Measurements from ENCODE around the gene IFI16. TPM values are rescaled to one million over a fixed set of nuclear protein-coding genes. Genes with fewer than 3 reads are reported as not detected.

IFI16 gene
- 21.4 TPM for polyA plus RNA-seq (2013, experiment 1 of 4)
- polyA plus RNA-seq (2013, experiment 2 of 4), result 18.4 TPM
- polyA plus RNA-seq (2013, experiment 3 of 4), result 13.6 TPM
- 11.6 TPM for polyA plus RNA-seq (2013, experiment 4 of 4)

- Histone ChIP-seq H3K4me1 (ENCODE audit: control insufficient read depth, insufficient read depth, low read length) (peaks cover 17% of the 10 kb centered on the region), H3K27ac (ENCODE audit: insufficient read depth, low read depth, low read length, poor library complexity, severe bottlenecking) (no peak within 1 kb of the TSS), H3K4me3 (ENCODE audit: insufficient read depth, low read depth, low read length) (no peak within 1 kb of the TSS), H3K9me3 (ENCODE audit: control insufficient read depth, low read length) (no peaks in the 10 kb centered on the region), H3K27me3 (ENCODE audit: control insufficient read depth, insufficient read depth, low read length, poor library complexity, severe bottlenecking) (no peaks in the 10 kb centered on the region), H3K36me3 (ENCODE audit: control insufficient read depth, insufficient read depth, low read length) (no peaks in the 10 kb centered on the region)
- WGBS, 2 experiments, result 80 to 83% methylated on average over 5 of the region's 5 CpGs
Measured at GRCh38 chr1:159009704-159010361, at the start of gene IFI16. Gene IFI16 (plus strand): TSS chr1:159009907. CDS start chr1:159014681, 4,774 bp downstream.

DNA sequence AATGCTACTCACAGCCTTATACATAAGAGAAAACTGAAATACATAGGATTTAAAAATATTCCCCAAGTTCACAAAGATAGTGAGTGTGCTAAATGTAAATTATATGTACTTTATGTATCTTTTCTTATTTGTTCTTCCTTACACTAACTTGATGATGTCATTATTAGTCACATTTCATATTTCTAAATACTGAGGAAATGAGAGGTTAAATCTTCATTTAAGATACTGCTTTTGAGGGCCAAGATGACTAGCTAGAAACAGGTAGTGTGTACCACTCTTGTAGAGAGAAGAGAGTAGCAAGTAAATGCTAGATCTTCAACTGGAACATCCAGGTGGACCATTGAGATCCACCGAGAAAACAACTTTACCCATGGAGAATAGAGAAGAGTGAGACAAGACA lies 48.5 kb upstream of the IFI16 start:
- H3K27me3 ChIP-seq (ENCODE audit: control insufficient read depth, insufficient read depth, low read length, poor library complexity, severe bottlenecking), result no peaks in the 10 kb centered on the region
- H3K27ac ChIP-seq (ENCODE audit: insufficient read depth, low read depth, low read length, poor library complexity, severe bottlenecking), result no peak overlapping the region
- WGBS, 2 experiments, result 96 to 97% methylated on average over 1 of the region's 1 CpG
- H3K4me1 ChIP-seq (ENCODE audit: control insufficient read depth, insufficient read depth, low read length), result no peaks in the 10 kb centered on the region
- no peak overlapping the region for H3K4me3 ChIP-seq (ENCODE audit: insufficient read depth, low read depth, low read length)
- no peaks in the 10 kb centered on the region for H3K36me3 ChIP-seq (ENCODE audit: control insufficient read depth, insufficient read depth, low read length)
- H3K9me3 ChIP-seq (ENCODE audit: control insufficient read depth, low read length), result no peaks in the 10 kb centered on the region

GRCh38 chr1:158962983-158963382 lies 46.7 kb upstream of the IFI16 start:
- Histone ChIP-seq H3K4me1 (ENCODE audit: control insufficient read depth, insufficient read depth, low read length) (no peaks in the 10 kb centered on the region), H3K36me3 (ENCODE audit: control insufficient read depth, insufficient read depth, low read length) (no peaks in the 10 kb centered on the region), H3K27ac (ENCODE audit: insufficient read depth, low read depth, low read length, poor library complexity, severe bottlenecking) (no peak overlapping the region), H3K4me3 (ENCODE audit: insufficient read depth, low read depth, low read length) (no peak overlapping the region), H3K9me3 (ENCODE audit: control insufficient read depth, low read length) (no peaks in the 10 kb centered on the region), H3K27me3 (ENCODE audit: control insufficient read depth, insufficient read depth, low read length, poor library complexity, severe bottlenecking) (no peaks in the 10 kb centered on the region)
- WGBS, 2 experiments, result 62 to 63% methylated on average over 5 of the region's 5 CpGs

GRCh38 chr1:158969166-158969565 lies 40.5 kb upstream of the IFI16 start:
- no peak overlapping the region for H3K27ac ChIP-seq (ENCODE audit: insufficient read depth, low read depth, low read length, poor library complexity, severe bottlenecking)
- H3K27me3 ChIP-seq (ENCODE audit: control insufficient read depth, insufficient read depth, low read length, poor library complexity, severe bottlenecking), result no peaks in the 10 kb centered on the region
- no peak overlapping the region for H3K4me3 ChIP-seq (ENCODE audit: insufficient read depth, low read depth, low read length)
- H3K4me1 ChIP-seq (ENCODE audit: control insufficient read depth, insufficient read depth, low read length), result no peaks in the 10 kb centered on the region
- WGBS, 2 experiments, result 88 to 94% methylated on average over 3 of the region's 3 CpGs
- no peaks in the 10 kb centered on the region for H3K36me3 ChIP-seq (ENCODE audit: control insufficient read depth, insufficient read depth, low read length)
- no peaks in the 10 kb centered on the region for H3K9me3 ChIP-seq (ENCODE audit: control insufficient read depth, low read length)

DNA sequence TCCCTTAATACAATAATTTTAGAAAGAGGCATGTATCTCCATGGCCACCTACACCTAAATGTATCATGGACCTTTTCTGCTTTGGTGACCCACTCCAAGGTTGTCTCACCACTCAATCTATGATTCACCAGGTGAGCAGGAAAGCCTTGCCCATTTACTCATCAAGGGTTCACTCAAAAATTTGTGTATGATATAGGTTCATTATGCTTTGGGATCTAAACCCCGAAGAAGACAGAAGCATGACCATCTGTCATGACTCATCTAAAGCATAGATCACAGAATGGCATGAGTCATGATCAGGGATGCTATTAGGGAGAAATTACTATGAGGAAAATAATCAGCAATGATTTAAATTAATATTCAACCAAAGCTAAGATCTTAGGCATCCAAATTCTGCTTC lies 39.9 kb upstream of the IFI16 start:
- Histone ChIP-seq H3K4me1 (ENCODE audit: control insufficient read depth, insufficient read depth, low read length) (no peaks in the 10 kb centered on the region), H3K36me3 (ENCODE audit: control insufficient read depth, insufficient read depth, low read length) (no peaks in the 10 kb centered on the region), H3K27ac (ENCODE audit: insufficient read depth, low read depth, low read length, poor library complexity, severe bottlenecking) (no peak overlapping the region), H3K27me3 (ENCODE audit: control insufficient read depth, insufficient read depth, low read length, poor library complexity, severe bottlenecking) (no peaks in the 10 kb centered on the region), H3K9me3 (ENCODE audit: control insufficient read depth, low read length) (no peaks in the 10 kb centered on the region), H3K4me3 (ENCODE audit: insufficient read depth, low read depth, low read length) (no peak overlapping the region)
- WGBS, 2 experiments, result 88 to 100% methylated on average over 1 of the region's 1 CpG

- Histone ChIP-seq H3K27me3 (ENCODE audit: control insufficient read depth, insufficient read depth, low read length, poor library complexity, severe bottlenecking) (no peaks in the 10 kb centered on the region), H3K4me1 (ENCODE audit: control insufficient read depth, insufficient read depth, low read length) (no peaks in the 10 kb centered on the region), H3K27ac (ENCODE audit: insufficient read depth, low read depth, low read length, poor library complexity, severe bottlenecking) (no peak overlapping the region), H3K36me3 (ENCODE audit: control insufficient read depth, insufficient read depth, low read length) (no peaks in the 10 kb centered on the region), H3K4me3 (ENCODE audit: insufficient read depth, low read depth, low read length) (no peak overlapping the region), H3K9me3 (ENCODE audit: control insufficient read depth, low read length) (no peaks in the 10 kb centered on the region)
Measured at GRCh38 chr1:158972841-158973240, 36.9 kb upstream of the IFI16 start.

- peak overlapping the region; percentile 11 for H3K27ac ChIP-seq (ENCODE audit: insufficient read depth, low read depth, low read length, poor library complexity, severe bottlenecking)
- WGBS, 2 experiments, result 27 to 28% methylated on average over 4 of the region's 4 CpGs
- no peaks in the 10 kb centered on the region for H3K4me1 ChIP-seq (ENCODE audit: control insufficient read depth, insufficient read depth, low read length)
- H3K9me3 ChIP-seq (ENCODE audit: control insufficient read depth, low read length), result peaks cover 2% of the 10 kb centered on the region
- H3K36me3 ChIP-seq (ENCODE audit: control insufficient read depth, insufficient read depth, low read length), result no peaks in the 10 kb centered on the region
- no peak overlapping the region for H3K4me3 ChIP-seq (ENCODE audit: insufficient read depth, low read depth, low read length)
- H3K27me3 ChIP-seq (ENCODE audit: control insufficient read depth, insufficient read depth, low read length, poor library complexity, severe bottlenecking), result no peaks in the 10 kb centered on the region
Measured at GRCh38 chr1:158976219-158976618, 33.5 kb upstream of the IFI16 start.

- Histone ChIP-seq H3K27me3 (ENCODE audit: control insufficient read depth, insufficient read depth, low read length, poor library complexity, severe bottlenecking) (no peaks in the 10 kb centered on the region), H3K4me1 (ENCODE audit: control insufficient read depth, insufficient read depth, low read length) (no peaks in the 10 kb centered on the region), H3K9me3 (ENCODE audit: control insufficient read depth, low read length) (peaks cover 2% of the 10 kb centered on the region), H3K4me3 (ENCODE audit: insufficient read depth, low read depth, low read length) (no peak overlapping the region), H3K27ac (ENCODE audit: insufficient read depth, low read depth, low read length, poor library complexity, severe bottlenecking) (no peak overlapping the region), H3K36me3 (ENCODE audit: control insufficient read depth, insufficient read depth, low read length) (no peaks in the 10 kb centered on the region)
- 44 to 86% methylated on average over 1 to 2 of the region's 2 CpGs for WGBS, 2 experiments
Measured at GRCh38 chr1:158978730-158979129, 31.0 kb upstream of the IFI16 start.

DNA sequence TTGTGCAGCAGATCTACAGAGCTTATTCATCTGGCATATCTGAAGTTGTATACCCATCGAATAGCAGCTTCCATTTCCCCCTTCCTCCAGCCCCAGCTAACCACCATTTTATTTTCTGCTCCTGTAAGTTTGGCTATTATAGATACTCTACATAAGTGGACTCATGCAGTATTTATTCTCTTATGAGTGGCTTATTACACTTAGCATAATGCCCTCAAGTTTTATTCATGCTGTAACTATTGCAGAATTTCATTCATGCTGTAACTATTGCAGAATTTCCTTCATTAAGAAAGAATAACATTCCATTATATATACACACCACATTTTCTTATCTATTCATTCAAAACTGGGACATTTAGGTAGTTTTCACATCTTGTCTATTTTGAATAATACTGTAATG lies 30.5 kb upstream of the IFI16 start:
- 79% methylated on average over 1 of the region's 1 CpG; no CpG with 5 or more reads in 1 of the 2 experiments for WGBS, 2 experiments

DNA sequence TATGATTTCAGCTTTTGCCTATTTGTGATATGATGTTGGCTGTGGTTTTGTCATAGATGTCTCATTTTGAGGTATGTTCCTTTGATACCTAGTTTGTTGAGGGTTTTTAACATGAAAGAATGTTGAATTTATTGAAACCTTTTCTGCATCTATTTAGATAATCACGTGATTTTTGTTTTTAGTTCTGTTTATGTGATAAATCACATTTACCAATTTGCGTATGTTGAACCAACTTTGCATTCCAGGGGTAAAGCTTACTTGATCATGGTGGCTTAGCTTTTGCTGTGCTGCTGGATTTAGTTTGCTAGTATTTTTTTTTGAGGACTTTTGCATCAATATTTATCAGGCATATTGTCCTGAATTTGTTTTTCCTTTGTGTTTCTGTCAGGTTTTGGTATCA lies 26.5 kb upstream of the IFI16 start:
- Histone ChIP-seq H3K27me3 (ENCODE audit: control insufficient read depth, insufficient read depth, low read length, poor library complexity, severe bottlenecking) (no peaks in the 10 kb centered on the region), H3K9me3 (ENCODE audit: control insufficient read depth, low read length) (peaks cover 2% of the 10 kb centered on the region), H3K36me3 (ENCODE audit: control insufficient read depth, insufficient read depth, low read length) (no peaks in the 10 kb centered on the region), H3K4me3 (ENCODE audit: insufficient read depth, low read depth, low read length) (no peak overlapping the region), H3K27ac (ENCODE audit: insufficient read depth, low read depth, low read length, poor library complexity, severe bottlenecking) (no peak overlapping the region), H3K4me1 (ENCODE audit: control insufficient read depth, insufficient read depth, low read length) (no peaks in the 10 kb centered on the region)
- WGBS, 2 experiments, result 80 to 93% methylated on average over 2 of the region's 2 CpGs

More for the DNA sequence above, 30.5 kb upstream of the IFI16 start:
- Histone ChIP-seq H3K27me3 (ENCODE audit: control insufficient read depth, insufficient read depth, low read length, poor library complexity, severe bottlenecking) (no peaks in the 10 kb centered on the region), H3K4me1 (ENCODE audit: control insufficient read depth, insufficient read depth, low read length) (no peaks in the 10 kb centered on the region), H3K4me3 (ENCODE audit: insufficient read depth, low read depth, low read length) (no peak overlapping the region), H3K27ac (ENCODE audit: insufficient read depth, low read depth, low read length, poor library complexity, severe bottlenecking) (no peak overlapping the region), H3K36me3 (ENCODE audit: control insufficient read depth, insufficient read depth, low read length) (no peaks in the 10 kb centered on the region), H3K9me3 (ENCODE audit: control insufficient read depth, low read length) (peaks cover 2% of the 10 kb centered on the region)

All from ectodermal cell (in vitro differentiated cells).